GM19238 (cell line): ENCODE measurements around the gene ADAM33.

ENCODE experiments used
- DNase-seq: peaks from one replicate; pipeline ENCODE4 v3.0.0; 2011; ENCODE audit warnings: low spot score; ENCODE audit not compliant: insufficient read length

Gene ADAM33

GRCh38 chr20:3687655-3688054, 5.8 kb upstream of the ADAM33 start:
- DNase-seq = no peak

GRCh38 chr20:3686867-3687321, 5.1 kb upstream of the ADAM33 start:
- no peak for DNase-seq

GRCh38 chr20:3686421-3686820, 4.6 kb upstream of the ADAM33 start:
- no peak for DNase-seq

GRCh38 chr20:3685341-3685740, 3.5 kb upstream of the ADAM33 start:
- no peak for DNase-seq

DNA sequence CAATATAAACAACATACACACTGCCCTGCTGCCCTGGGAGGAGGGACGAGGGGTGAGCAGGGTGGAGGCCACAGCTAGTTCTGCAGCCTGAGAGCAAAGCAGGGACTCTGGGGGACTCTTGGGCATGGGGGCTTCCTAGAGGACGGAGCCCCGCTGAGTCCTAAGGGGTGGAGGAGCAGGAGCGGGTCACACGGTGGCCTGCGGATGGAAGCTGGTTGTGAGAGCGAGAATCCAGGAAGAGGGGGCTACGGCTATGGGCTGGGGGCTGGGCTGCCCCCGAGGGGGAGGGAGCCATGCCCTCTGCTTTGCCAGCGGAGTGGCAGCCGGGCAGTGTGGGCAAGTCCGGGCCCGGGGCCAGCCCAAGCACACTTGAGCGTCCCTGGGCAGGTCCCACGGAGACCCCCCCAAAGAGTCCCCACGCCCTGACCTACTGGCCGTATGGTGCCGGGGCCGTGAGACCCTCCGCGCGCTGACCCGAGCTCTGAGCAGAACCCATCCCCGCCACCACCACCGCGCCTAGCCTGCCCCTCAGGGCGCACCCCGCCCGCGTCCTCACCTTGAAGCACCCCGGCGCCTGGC, 369 bp downstream of the ADAM33 start:
- DNase-seq = no peak

DNA sequence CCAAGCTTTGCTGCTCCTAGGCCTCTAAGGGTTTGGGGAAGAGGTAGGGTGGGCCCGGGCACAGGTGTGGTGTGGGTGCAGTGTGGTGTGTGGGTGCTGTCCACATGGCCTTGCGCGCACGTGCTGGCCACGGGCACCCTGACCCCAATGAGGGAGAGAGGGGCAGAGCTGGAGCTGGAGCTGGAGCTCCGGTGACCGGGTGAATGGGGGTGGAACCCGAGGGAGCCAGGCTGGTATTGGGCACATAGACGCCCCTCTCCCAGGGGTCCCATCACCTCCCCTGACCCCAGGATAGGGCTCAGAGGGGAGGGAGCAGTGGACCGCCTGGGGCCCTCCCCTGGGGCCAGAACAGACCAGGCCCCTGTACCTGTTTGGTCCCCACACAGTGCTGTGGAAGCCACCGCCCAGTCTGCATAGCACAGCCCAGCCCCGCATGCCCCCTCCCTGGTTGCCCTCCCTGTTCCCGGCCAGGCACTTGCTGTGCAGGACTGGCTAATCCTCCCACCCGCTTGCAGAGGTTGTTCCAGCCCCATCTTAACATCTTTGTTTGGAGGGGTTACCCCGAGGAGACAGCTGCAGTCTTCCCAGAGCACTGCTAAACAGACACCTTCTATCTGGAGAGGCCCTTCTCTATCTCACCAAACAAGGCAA, 984 bp downstream of the ADAM33 start:
- DNase-seq = no peak

- DNase-seq = no peak
Observed at GRCh38 chr20:3679749-3680700, 1.8 kb downstream of the ADAM33 start.

GRCh38 chr20:3678856-3679720, 2.7 kb downstream of the ADAM33 start:
- no peak for DNase-seq

- DNase-seq = no peak
Observed at GRCh38 chr20:3678198-3678597, 3.6 kb downstream of the ADAM33 start.

GRCh38 chr20:3677733-3678132, 4.1 kb downstream of the ADAM33 start:
- DNase-seq = no peak

DNA sequence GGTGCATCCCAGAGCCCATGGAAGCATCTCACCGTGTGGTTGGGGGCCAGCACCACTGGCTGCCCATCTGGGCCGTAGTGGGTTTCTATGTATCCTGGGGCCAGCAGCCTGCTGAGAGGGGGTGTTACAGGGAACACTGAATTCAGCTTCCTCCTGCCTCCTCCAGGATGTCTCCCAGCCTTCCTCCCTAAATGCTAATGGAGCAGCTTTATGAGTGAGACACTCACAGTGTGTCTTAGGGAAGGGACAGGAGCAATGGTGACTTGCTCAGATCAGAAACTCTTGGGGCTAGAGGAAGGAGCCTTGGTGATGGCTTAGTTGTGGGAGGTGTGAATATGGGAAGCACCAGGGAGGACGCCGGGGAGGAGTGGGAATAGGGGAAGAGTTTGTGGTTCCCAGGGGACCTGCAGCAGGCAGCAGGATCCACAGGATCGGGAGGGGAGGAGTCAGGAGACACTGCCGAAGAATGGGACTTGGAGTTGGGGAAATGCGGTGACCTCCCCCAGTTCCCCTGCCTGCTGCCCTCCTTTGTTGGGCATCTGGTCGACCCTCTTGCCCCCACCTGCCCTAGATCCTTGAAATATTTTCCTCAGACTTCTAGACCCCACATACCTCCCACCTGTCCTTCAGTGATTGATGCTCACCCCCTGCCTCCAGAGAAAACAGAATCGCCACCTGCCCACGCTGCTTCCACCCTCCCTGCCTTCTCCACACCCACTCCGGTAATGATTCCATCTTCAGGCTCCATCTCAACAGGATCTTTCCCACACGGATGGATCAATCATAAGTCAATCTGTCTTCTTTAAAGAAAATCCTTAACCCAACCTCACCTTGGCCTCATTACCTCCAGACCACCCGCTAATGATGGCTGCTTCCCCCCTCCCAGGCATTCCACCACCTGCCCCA, 6.6 kb downstream of the ADAM33 start:
- DNase-seq = no peak

- no peak for DNase-seq
Observed at GRCh38 chr20:3674447-3674846, 7.4 kb downstream of the ADAM33 start.

- no peak for DNase-seq
Observed at GRCh38 chr20:3673221-3674070, 8.4 kb downstream of the ADAM33 start.

- DNase-seq = no peak
Observed at GRCh38 chr20:3672547-3673171, 9.2 kb downstream of the ADAM33 start.

- DNase-seq = no peak
Observed at GRCh38 chr20:3671986-3672546, 9.7 kb downstream of the ADAM33 start.

- no peak for DNase-seq
Observed at GRCh38 chr20:3670945-3671344, 10.9 kb downstream of the ADAM33 start.

DNA sequence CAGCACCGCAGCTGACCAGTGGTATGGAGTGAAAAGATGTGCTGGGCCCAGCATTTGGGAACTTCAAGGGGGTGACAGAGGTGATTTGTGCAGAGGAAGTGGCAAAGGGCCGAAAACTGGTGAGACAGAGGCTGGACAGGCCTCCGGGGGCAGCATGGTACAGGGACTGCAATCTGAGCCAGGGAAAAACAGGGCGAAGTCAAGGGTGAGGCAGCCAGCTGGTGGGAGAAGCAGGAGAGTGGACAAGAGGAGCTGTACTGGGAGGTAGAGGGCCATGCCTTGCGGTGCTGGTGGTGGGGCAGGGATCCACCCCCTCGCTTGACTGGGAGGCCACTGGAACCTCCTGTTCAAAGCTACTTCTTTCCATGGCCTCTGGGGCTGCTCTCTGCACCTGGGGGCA, 11.3 kb downstream of the ADAM33 start:
- DNase-seq = no peak

DNA sequence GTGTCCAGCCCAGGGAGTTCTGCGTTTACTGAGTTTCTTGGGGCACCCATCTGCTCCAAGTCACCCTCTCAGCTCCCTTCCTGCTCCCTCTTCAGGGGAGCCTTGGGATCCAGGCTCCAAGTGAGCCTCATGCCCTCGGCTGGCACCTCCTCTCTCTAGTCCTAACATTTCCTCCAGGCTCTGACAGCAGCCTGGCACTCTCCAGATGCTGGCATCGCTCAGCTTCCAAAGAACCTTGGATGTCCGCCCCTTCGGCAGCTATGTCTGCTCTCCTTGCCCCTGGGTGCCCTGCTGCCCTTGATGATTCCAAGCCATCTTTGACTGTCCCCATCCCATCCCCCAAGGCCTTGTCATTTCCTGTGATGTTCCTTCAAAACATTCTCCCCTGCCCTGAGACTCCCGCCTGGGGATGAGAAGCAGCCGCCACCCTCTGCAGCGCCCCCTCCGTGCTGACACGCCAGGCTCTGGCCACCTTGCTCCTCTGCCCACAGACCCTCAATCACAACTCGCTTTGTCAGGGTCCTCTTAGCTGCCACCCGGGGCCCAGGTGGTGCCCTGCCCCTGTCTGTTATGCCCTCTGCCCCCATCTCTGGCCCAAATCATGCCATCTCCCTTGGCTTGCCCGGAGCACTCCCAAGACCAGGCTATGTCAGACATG, 12.0 kb downstream of the ADAM33 start:
- DNase-seq = no peak
